PC-9 (cell line): ENCODE data around the gene APMAP.

ENCODE experiments used
- EZH2 ChIP-seq: fragments of 200-600 bp; sonication (generic); IDR thresholded peaks from 2 replicates; pipeline ENCODE4 v1.8.0; 2017; ENCODE audit warnings: antibody characterized with exemption, low read depth
- TF ChIP-seq, protein P1 (sequence below): fragments of 200-600 bp; sonication (generic); conservative IDR thresholded peaks from 2 replicates; pipeline ENCODE4 v1.6.1; 2017; ENCODE audit warnings: mixed run types, antibody characterized with exemption, mild to moderate bottlenecking, moderate library complexity

DNA sequence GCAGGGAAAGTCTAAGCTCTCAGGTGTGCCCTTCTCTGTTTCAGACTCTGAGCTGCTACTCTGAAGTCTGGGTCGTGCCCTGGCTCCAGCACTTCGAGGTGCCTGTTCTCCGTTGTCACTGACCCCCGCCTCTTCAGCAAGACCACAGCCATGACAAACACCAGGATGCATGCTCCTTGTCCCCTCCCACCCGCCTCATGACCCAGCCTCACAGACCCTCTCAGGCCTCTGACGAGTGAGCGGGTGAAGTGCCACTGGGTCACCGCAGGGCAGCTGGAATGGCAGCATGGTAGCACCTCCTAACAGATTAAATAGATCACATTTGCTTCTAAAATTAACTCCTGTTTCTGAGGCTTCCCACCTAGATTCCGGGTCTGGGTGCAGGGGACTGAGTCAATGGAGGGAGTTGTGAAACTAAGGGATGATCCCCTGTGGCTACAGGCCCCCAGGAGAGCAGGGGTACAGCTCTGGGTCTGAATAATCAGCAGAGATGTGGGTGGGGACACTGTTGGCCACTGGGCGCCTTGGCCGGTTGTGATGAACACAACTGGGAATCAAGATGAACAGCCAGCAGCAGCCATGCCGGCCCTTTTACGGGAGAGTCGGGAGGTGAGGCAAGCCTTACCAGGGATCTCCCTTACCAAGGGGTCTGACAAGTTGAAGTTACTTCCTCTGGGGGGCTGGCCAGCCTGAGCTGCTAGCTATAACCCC, 32.8 kb downstream of the APMAP start:
- no peak for TF ChIP-seq EZH2
- TF ChIP-seq, protein P1, sequence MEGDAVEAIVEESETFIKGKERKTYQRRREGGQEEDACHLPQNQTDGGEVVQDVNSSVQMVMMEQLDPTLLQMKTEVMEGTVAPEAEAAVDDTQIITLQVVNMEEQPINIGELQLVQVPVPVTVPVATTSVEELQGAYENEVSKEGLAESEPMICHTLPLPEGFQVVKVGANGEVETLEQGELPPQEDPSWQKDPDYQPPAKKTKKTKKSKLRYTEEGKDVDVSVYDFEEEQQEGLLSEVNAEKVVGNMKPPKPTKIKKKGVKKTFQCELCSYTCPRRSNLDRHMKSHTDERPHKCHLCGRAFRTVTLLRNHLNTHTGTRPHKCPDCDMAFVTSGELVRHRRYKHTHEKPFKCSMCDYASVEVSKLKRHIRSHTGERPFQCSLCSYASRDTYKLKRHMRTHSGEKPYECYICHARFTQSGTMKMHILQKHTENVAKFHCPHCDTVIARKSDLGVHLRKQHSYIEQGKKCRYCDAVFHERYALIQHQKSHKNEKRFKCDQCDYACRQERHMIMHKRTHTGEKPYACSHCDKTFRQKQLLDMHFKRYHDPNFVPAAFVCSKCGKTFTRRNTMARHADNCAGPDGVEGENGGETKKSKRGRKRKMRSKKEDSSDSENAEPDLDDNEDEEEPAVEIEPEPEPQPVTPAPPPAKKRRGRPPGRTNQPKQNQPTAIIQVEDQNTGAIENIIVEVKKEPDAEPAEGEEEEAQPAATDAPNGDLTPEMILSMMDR = no peak
